Activated T-helper 1 cell treated with anti-CD3 and anti-CD28 coated beads, Interleukin-12 subunit alpha, Interleukin-12 subunit beta, Interleukin-2, Interleukin-4 antibody, amounts not matched to agents 30 ng/mL and 10 ng/mL and 1 ng/mL, durations not matched to agents 14 hours and 24 hours and 36 hours (primary cell): ENCODE data around the gene PGF. TPM values are rescaled to one million over a fixed set of nuclear protein-coding genes. Genes with fewer than 3 reads are reported as not detected.
"Not testable (repeated sequence)": the region's sequence is repeated elsewhere in the genome, so short reads cannot be mapped to it uniquely, and the experiment has no call there.

Experiments used
- DNase-seq: peaks from one replicate; pipeline ENCODE4 v3.0.0; 2021; ENCODE audit warnings: low spot score
- H3K27ac Mint-ChIP-seq: one replicate; pipeline ENCODE4 v1.8.0; 2021; ENCODE audit warnings: mild to moderate bottlenecking, mixed read lengths
- H3K27me3 Mint-ChIP-seq: one replicate; pipeline ENCODE4 v1.8.0; 2022; ENCODE audit warnings: mild to moderate bottlenecking, moderate library complexity, mixed read lengths; ENCODE audit not compliant: insufficient read depth
- H3K36me3 Mint-ChIP-seq: one replicate; pipeline ENCODE4 v1.8.0; 2021; ENCODE audit warnings: low read depth, mixed read lengths
- H3K4me1 Mint-ChIP-seq: one replicate; pipeline ENCODE4 v1.8.0; 2021; ENCODE audit warnings: low read depth, mixed read lengths
- H3K4me3 Mint-ChIP-seq: one replicate; pipeline ENCODE4 v1.8.0; 2021; ENCODE audit warnings: mild to moderate bottlenecking, moderate library complexity, mixed read lengths
- H3K9me3 Mint-ChIP-seq: one replicate; pipeline ENCODE4 v1.8.0; 2021; ENCODE audit warnings: mixed read lengths
- intact Hi-C: fragments of 100-400 bp; cut with micrococcal nuclease; formaldehyde crosslinking; loops from one replicate; pipeline ENCODE4 v1.15.1; 2024
- total RNA-seq: library from RNA; stranded (reverse); gene quantifications from 2 replicates; pipeline ENCODE4 v1.2.3, GENCODE V29; 2022

PGF gene
- total RNA-seq = 0.22 and 0.41 TPM in 2 replicates

- Mint-ChIP-seq H3K9me3 (no peaks in the 10 kb centered on the region), H3K27me3 (peaks cover 24% of the 10 kb centered on the region), H3K4me3 (peak within 1 kb of the TSS; percentile 57), H3K4me1 (no peaks in the 10 kb centered on the region), H3K36me3 (no peaks in the 10 kb centered on the region), H3K27ac (no peak within 1 kb of the TSS)
- intact Hi-C loops = no loop called here
- peak; percentile 10 for DNase-seq
Observed at GRCh38 chr14:74955229-74956026, at the start of gene PGF. PGF (minus strand) TSS chr14:74955597; CDS start chr14:74955242, 355 bp downstream.

- no peak for DNase-seq
- Mint-ChIP-seq H3K27me3 (peaks cover 10% of the 10 kb centered on the region), H3K4me1 (peaks cover 62% of the 10 kb centered on the region), H3K9me3 (peaks cover 4% of the 10 kb centered on the region), H3K4me3 (peak overlapping the region; percentile 98), H3K27ac (peak overlapping the region; percentile 92), H3K36me3 (peaks cover 53% of the 10 kb centered on the region)
- intact Hi-C loops = loop anchor here (2.0 to 5.0 kb wide), 6 partner anchors 57 to 984 kb away; partner anchors contain the start of gene IFT43
Observed at GRCh38 chr14:75003250-75004027, 48.0 kb upstream of the PGF start.

- H3K27me3 Mint-ChIP-seq = peaks cover 10% of the 10 kb centered on the region
- H3K4me1 Mint-ChIP-seq = peaks cover 54% of the 10 kb centered on the region
- peaks cover 4% of the 10 kb centered on the region for H3K9me3 Mint-ChIP-seq
- intact Hi-C loops = loop anchor here (1.0 to 5.0 kb wide), 13 partner anchors 9 to 985 kb away; partner anchors contain the start of genes DLST, IFT43, ISCA2 and MLH3
- H3K36me3 Mint-ChIP-seq = peaks cover 45% of the 10 kb centered on the region
- peak; percentile 99 for DNase-seq
- peak within 1 kb of the TSS; percentile 92 for H3K27ac Mint-ChIP-seq
- H3K4me3 Mint-ChIP-seq = peak within 1 kb of the TSS; percentile 98
Observed at GRCh38 chr14:75002392-75003249, 47.2 kb upstream of the PGF start, which contains the start of gene EIF2B2. EIF2B2 (plus strand) TSS chr14:75002921; CDS start chr14:75002991, 70 bp downstream.

- H3K9me3 Mint-ChIP-seq = peaks cover 4% of the 10 kb centered on the region
- H3K27ac Mint-ChIP-seq = peak overlapping the region; percentile 92
- peaks cover 40% of the 10 kb centered on the region for H3K36me3 Mint-ChIP-seq
- H3K27me3 Mint-ChIP-seq = peaks cover 10% of the 10 kb centered on the region
- peaks cover 47% of the 10 kb centered on the region for H3K4me1 Mint-ChIP-seq
- peak overlapping the region; percentile 98 for H3K4me3 Mint-ChIP-seq
- intact Hi-C loops = loop anchor here (1.0 to 5.0 kb wide), 13 partner anchors 9 to 985 kb away; partner anchors contain the start of genes DLST, IFT43, ISCA2 and MLH3
- DNase-seq = no peak
Observed at GRCh38 chr14:75001899-75002298, 46.5 kb upstream of the PGF start.

GRCh38 chr14:75001261-75001660 lies 45.9 kb upstream of the PGF start:
- H3K4me1 Mint-ChIP-seq = peaks cover 41% of the 10 kb centered on the region
- peaks cover 33% of the 10 kb centered on the region for H3K36me3 Mint-ChIP-seq
- H3K27me3 Mint-ChIP-seq = peaks cover 10% of the 10 kb centered on the region
- H3K9me3 Mint-ChIP-seq = peaks cover 4% of the 10 kb centered on the region
- no peak for DNase-seq
- H3K4me3 Mint-ChIP-seq = peak overlapping the region; percentile 37
- intact Hi-C loops = loop anchor here (5.0 kb wide), 4 partner anchors 164 to 986 kb away; partner anchors contain the start of gene IFT43
- no peak overlapping the region for H3K27ac Mint-ChIP-seq

GRCh38 chr14:74995781-74996180 lies 40.4 kb upstream of the PGF start:
- H3K4me1 Mint-ChIP-seq, H3K27ac Mint-ChIP-seq, H3K4me3 Mint-ChIP-seq, intact Hi-C loops, H3K9me3 Mint-ChIP-seq, DNase-seq, H3K36me3 Mint-ChIP-seq: not testable (repeated sequence)
- H3K27me3 Mint-ChIP-seq = peaks cover 12% of the 10 kb centered on the region

- H3K27me3 Mint-ChIP-seq = peaks cover 16% of the 10 kb centered on the region
- intact Hi-C loops, H3K27ac Mint-ChIP-seq, H3K9me3 Mint-ChIP-seq, H3K4me3 Mint-ChIP-seq, H3K36me3 Mint-ChIP-seq, DNase-seq, H3K4me1 Mint-ChIP-seq: not testable (repeated sequence)
Observed at GRCh38 chr14:74994182-74994581, 38.8 kb upstream of the PGF start.

GRCh38 chr14:74988993-74989392 lies 33.6 kb upstream of the PGF start:
- Mint-ChIP-seq H3K27me3 (peaks cover 15% of the 10 kb centered on the region), H3K27ac (no peak overlapping the region), H3K4me1 (no peaks in the 10 kb centered on the region), H3K36me3 (no peaks in the 10 kb centered on the region), H3K9me3 (no peaks in the 10 kb centered on the region), H3K4me3 (no peak overlapping the region)
- no peak for DNase-seq
- intact Hi-C loops = no loop called here

GRCh38 chr14:74988131-74988530 lies 32.7 kb upstream of the PGF start:
- DNase-seq = no peak
- Mint-ChIP-seq H3K27me3 (peaks cover 15% of the 10 kb centered on the region), H3K4me1 (no peaks in the 10 kb centered on the region), H3K36me3 (no peaks in the 10 kb centered on the region), H3K9me3 (no peaks in the 10 kb centered on the region), H3K27ac (no peak overlapping the region), H3K4me3 (no peak overlapping the region)
- intact Hi-C loops = no loop called here

- DNase-seq = no peak
- Mint-ChIP-seq H3K36me3 (no peaks in the 10 kb centered on the region), H3K4me3 (no peak overlapping the region), H3K27ac (no peak overlapping the region), H3K27me3 (peaks cover 9% of the 10 kb centered on the region), H3K9me3 (no peaks in the 10 kb centered on the region), H3K4me1 (no peaks in the 10 kb centered on the region)
- intact Hi-C loops = no loop called here
Observed at GRCh38 chr14:74985806-74986205, 30.4 kb upstream of the PGF start.

GRCh38 chr14:74985028-74985310 lies 29.6 kb upstream of the PGF start:
- Mint-ChIP-seq H3K4me1 (no peaks in the 10 kb centered on the region), H3K9me3 (no peaks in the 10 kb centered on the region), H3K27me3 (peaks cover 3% of the 10 kb centered on the region), H3K27ac (no peak overlapping the region), H3K36me3 (no peaks in the 10 kb centered on the region), H3K4me3 (no peak overlapping the region)
- no peak for DNase-seq
- intact Hi-C loops = no loop called here

GRCh38 chr14:74984236-74985027 lies 29.0 kb upstream of the PGF start:
- intact Hi-C loops = no loop called here
- Mint-ChIP-seq H3K9me3 (no peaks in the 10 kb centered on the region), H3K27ac (no peak overlapping the region), H3K4me1 (no peaks in the 10 kb centered on the region), H3K27me3 (peaks cover 3% of the 10 kb centered on the region), H3K4me3 (no peak overlapping the region), H3K36me3 (no peaks in the 10 kb centered on the region)
- no peak for DNase-seq
